Transverse colon (tissue), 4 donors: ENCODE results near the gene MT1E. TPM values are rescaled to one million over a fixed set of nuclear protein-coding genes. Genes with fewer than 3 reads are reported as not detected.
"Not testable (repeated sequence)": the region's sequence is repeated elsewhere in the genome, so short reads cannot be mapped to it uniquely, and the experiment has no call there.

Experiments used
- DNase-seq: peaks from one replicate; pipeline ENCODE4 v3.0.0-alpha.2; 2019
- H3K27ac ChIP-seq, 4 donors: fragments of 200-600 bp; sonication (generic); 2 replicates each; pipeline ENCODE4 v1.5.1; 2016 to 2018; ENCODE audit warnings: inconsistent platforms in 4 of 4
- H3K27me3 ChIP-seq: fragments of 200-600 bp; sonication (generic); 2 replicates; pipeline ENCODE4 v1.5.1; 2017; ENCODE audit warnings: inconsistent platforms
- H3K36me3 ChIP-seq, 4 donors: fragments of 200-600 bp; sonication (generic); 2 replicates each; pipeline ENCODE4 v1.5.1; 2017 to 2019; ENCODE audit warnings: inconsistent platforms in 4 of 4
- H3K4me1 ChIP-seq, 4 donors: fragments of 200-600 bp; sonication (generic); 2 replicates each; pipeline ENCODE4 v1.5.1; 2017 to 2020; ENCODE audit warnings: inconsistent platforms in 4 of 4
- H3K4me3 ChIP-seq, 4 donors: fragments of 200-600 bp; sonication (generic); 1 replicate in 1 of 4; 2 replicates in 3 of 4; pipeline versions ENCODE4 v1.5.1 to v1.6.1; 2017 to 2019; ENCODE audit warnings: inconsistent platforms in 4 of 4
- H3K9me3 ChIP-seq, 2 donors: fragments of 200-600 bp; sonication (generic); 2 replicates each; pipeline ENCODE4 v1.5.1; 2017 to 2019; ENCODE audit warnings: inconsistent platforms in 2 of 2
- EP300 ChIP-seq: sonication (generic); formaldehyde crosslinking; IDR thresholded peaks from one replicate; pipeline ENCODE4 v1.6.1; 2017; ENCODE audit warnings: antibody characterized with exemption, low read depth
- POLR2A ChIP-seq: fragments of 450-650 bp; IDR thresholded peaks from one replicate; pipeline ENCODE4 v1.6.1; 2016; ENCODE audit warnings: antibody characterized with exemption, mild to moderate bottlenecking, moderate library complexity
- POLR2AphosphoS5 ChIP-seq, 3 donors: sonication (generic); formaldehyde crosslinking; IDR thresholded peaks; one replicate each; pipeline ENCODE4 v1.6.1; 2016; ENCODE audit warnings: antibody characterized with exemption in 3 of 3
- WGBS, 2 donors: methylation state at CpG; one replicate each; pipeline ENCODE4 v1.1.5; 2018; ENCODE audit warnings: low coverage in 1 of 2; 5-methylcytosine and 5-hydroxymethylcytosine counted together
- in situ Hi-C, 4 donors: fragments of 200-750 bp; cut with MboI; loops; one replicate each; pipeline versions ENCODE4 v1.15.0 to v1.15.1; 2017; ENCODE audit warnings: low sequenced_read_pairs in 3 of 4, low pct_ligation_motif_present in 1 of 4, low pct_unique_long_range_greater_than_20kb in 1 of 4
- intact Hi-C: fragments of 100-400 bp; cut with DNase I; formaldehyde crosslinking; loops from one replicate; pipeline ENCODE4 v1.15.1; 2023; ENCODE audit warnings: low total_unique reads
- total RNA-seq, 4 donors: library from RNA; depleted of rRNA; stranded (reverse); fragments of >200 nt; gene quantifications; one replicate each; pipeline ENCODE4 v1.1.0, GENCODE V29; 2016
- TF ChIP-seq, protein P1 (sequence below), 5 experiments: fragments of 200-600 bp in 3 of 5; fragments of 450-650 bp in 2 of 5; sonication (generic) in 3 of 5; IDR thresholded peaks; 1 replicate in 2 of 5; 2 replicates in 3 of 5; pipeline ENCODE4 v1.5.1; 2016 to 2017; ENCODE audit warnings: antibody characterized with exemption in 5 of 5, inconsistent platforms in 3 of 5, mild to moderate bottlenecking in 2 of 5, moderate library complexity in 1 of 5

MT1E gene
- total RNA-seq, 4 donors from 2014 or later: 109 to 1,058 (median 257) TPM

DNA sequence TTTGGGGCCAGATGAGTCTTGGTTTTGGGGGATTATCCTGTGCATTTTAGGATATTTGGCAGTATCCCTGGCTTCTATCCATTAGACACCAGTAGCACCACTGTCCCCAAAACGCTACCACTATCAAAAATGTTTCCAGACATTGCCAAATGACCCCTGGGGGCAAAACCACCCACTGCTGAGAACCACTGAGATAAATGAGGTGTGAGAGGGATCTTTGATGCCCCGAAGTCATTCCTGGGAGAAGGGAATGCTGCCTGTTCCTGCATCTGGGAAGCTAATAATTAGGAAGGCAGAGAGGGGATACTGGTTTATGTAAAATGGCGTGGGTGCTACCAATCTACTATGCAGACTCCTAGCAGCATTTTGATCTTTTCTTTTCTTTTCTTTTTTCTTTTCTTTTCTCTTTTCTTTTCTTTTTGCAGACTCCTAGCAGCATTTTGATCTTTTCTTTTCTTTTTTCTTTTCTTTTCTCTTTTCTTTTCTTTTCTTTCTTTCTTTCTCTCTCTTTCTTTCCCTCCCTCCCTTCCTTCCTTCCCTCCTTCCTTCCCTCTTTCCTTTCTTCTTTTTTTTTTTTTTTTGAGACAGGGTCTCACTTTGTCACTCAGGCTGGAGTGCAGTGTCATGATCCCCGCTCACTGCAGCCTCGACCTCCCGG is 45.1 kb upstream of the MT1E start:
- DNase-seq: no peak
- no peak for TF ChIP-seq POLR2AphosphoS5 (IDR thresholded peaks at IDR 0.05)
- no peak for TF ChIP-seq EP300
- TF ChIP-seq, protein P1, sequence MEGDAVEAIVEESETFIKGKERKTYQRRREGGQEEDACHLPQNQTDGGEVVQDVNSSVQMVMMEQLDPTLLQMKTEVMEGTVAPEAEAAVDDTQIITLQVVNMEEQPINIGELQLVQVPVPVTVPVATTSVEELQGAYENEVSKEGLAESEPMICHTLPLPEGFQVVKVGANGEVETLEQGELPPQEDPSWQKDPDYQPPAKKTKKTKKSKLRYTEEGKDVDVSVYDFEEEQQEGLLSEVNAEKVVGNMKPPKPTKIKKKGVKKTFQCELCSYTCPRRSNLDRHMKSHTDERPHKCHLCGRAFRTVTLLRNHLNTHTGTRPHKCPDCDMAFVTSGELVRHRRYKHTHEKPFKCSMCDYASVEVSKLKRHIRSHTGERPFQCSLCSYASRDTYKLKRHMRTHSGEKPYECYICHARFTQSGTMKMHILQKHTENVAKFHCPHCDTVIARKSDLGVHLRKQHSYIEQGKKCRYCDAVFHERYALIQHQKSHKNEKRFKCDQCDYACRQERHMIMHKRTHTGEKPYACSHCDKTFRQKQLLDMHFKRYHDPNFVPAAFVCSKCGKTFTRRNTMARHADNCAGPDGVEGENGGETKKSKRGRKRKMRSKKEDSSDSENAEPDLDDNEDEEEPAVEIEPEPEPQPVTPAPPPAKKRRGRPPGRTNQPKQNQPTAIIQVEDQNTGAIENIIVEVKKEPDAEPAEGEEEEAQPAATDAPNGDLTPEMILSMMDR (IDR thresholded peaks at IDR 0.05): no peak
- TF ChIP-seq POLR2A: no peak
- H3K27ac ChIP-seq: no peak overlapping the region
- intact Hi-C loops (no loop called here), in situ Hi-C loops (loop anchor here in 1 of 4 donors (10.0 kb wide), 1 partner anchor 124 kb away; no protein-coding TSS in a partner anchor)
- H3K36me3 ChIP-seq: no peaks in the 10 kb centered on the region
- H3K9me3 ChIP-seq: no peaks in the 10 kb centered on the region
- no peaks in the 10 kb centered on the region for H3K27me3 ChIP-seq
- H3K4me1 ChIP-seq: no peaks in the 10 kb centered on the region
- no peak overlapping the region for H3K4me3 ChIP-seq
- WGBS, 2 donors: 80% methylated on average over 6 of the region's 6 CpGs; no CpG with 5 or more reads in 1 of the 2 donors

DNA sequence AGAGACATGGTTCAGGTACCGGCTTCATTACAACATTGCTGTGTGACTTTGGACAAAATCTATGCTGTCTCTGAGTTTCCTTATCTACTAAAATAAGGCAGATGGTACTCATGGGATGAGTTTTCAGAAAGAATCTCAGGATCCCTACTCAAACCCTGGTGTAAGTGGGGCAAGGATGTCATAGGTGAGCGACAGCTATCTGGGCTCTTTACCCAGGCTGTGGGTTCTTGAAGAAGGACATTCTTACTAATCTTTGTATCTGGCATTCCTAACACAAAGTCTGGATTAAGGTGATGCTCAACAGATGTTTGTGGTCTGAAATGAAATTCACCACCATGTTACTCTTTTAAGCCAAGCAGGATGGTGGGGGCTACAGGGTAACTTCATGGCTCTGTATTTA is 42.7 kb upstream of the MT1E start:
- 100% methylated on average over 1 to 2 of the region's 2 CpGs for WGBS, 2 donors

DNA sequence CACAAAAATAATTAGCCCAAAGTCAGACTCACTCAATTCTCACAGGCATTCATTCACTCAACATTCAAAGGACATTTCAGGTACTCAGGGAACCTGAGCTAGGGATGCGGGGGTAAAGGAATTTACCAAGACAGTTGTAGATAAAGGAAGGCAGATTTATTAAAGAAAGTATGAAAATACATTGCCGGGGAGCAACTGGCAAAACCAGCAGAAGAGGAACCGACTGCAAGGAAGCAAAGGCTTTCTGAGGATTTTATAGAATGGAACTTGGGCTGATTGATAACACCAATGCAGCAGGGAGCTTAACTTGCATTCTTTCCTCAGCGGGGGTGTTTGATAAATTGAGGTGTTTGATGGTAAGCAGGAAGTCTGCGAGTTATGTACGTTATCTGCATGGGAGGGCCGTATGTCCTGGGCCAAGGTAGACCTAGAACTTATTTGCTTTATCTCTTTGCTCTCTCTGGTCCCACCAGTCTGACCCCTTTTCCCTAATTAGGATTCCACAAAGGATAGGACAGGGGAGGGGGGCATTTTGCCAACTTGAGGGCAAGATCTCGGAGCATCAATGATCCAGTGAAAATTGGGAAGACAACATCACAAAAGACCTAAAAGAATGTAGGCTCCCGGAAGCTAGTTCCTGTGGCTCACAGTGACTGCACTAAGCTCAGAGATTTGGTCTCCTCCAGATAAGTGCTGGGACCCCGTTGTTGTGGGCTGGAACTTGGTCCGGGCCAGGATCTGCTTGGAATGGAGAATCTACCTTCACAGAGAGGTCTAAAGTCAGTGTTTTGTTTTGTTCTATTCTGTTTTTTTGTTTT is 42.0 kb upstream of the MT1E start:
- WGBS, 2 donors: 69 to 80% methylated on average over 8 to 10 of the region's 11 CpGs
- Histone ChIP-seq H3K27ac (no peak overlapping the region), H3K4me1 (no peaks in the 10 kb centered on the region), H3K36me3 (no peaks in the 10 kb centered on the region), H3K9me3 (no peaks in the 10 kb centered on the region), H3K27me3 (peaks cover 16% of the 10 kb centered on the region), H3K4me3 (no peak overlapping the region)
- TF ChIP-seq EP300: no peak
- no peak for TF ChIP-seq POLR2A
- no peak for TF ChIP-seq POLR2AphosphoS5 (IDR thresholded peaks at IDR 0.05)
- TF ChIP-seq, protein P1 (IDR thresholded peaks at IDR 0.05): no peak
- intact Hi-C loops (no loop called here), in situ Hi-C loops (loop anchor here in 1 of 4 donors (10.0 kb wide), 1 partner anchor 121 kb away; no protein-coding TSS in a partner anchor)
- no peak for DNase-seq

More for the DNA sequence above, 42.7 kb upstream of the MT1E start:
- H3K4me3 ChIP-seq, intact Hi-C loops, H3K27ac ChIP-seq, H3K36me3 ChIP-seq, H3K9me3 ChIP-seq, DNase-seq, H3K27me3 ChIP-seq, H3K4me1 ChIP-seq: not testable (repeated sequence)
- in situ Hi-C loops: loop anchor here in 1 of 4 donors (10.0 kb wide), 1 partner anchor 122 kb away; no protein-coding TSS in a partner anchor

DNA sequence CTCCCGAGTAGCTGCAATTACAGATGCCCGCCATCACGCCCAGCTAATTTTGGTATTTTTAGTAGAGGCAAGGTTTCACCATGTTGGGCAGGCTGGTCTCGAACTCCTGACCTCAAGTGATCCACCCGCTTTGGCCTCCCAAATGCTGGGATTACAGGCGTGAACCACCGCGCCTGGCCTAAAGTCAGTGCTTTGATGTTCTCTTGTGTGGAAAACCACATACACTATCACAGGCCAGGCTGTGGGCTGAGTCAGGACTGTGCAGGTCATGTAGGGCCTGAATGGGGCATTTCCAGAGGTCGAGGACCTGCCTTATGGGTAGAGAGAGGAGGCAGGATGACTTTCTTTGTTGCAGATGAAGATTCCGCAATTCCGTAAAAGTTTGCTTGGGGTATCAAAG is 41.3 kb upstream of the MT1E start:
- H3K4me3 ChIP-seq: no peak overlapping the region
- no peak for DNase-seq
- H3K4me1 ChIP-seq: peaks cover 0 to 6% (median 3%) of the 10 kb centered on the region in 4 donors
- no peaks in the 10 kb centered on the region for H3K36me3 ChIP-seq
- in situ Hi-C loops: loop anchor here in 1 of 4 donors (10.0 kb wide), 1 partner anchor 121 kb away; no protein-coding TSS in a partner anchor
- H3K9me3 ChIP-seq: no peaks in the 10 kb centered on the region
- H3K27ac ChIP-seq: no peak overlapping the region
- H3K27me3 ChIP-seq: peaks cover 23% of the 10 kb centered on the region
- WGBS, 2 donors: 90 to 100% methylated on average over 3 to 11 of the region's 11 CpGs
- TF ChIP-seq POLR2AphosphoS5 (IDR thresholded peaks at IDR 0.05) (no peak), POLR2A (no peak), EP300 (no peak)
- TF ChIP-seq, protein P1 (IDR thresholded peaks at IDR 0.05): no peak
- intact Hi-C loops: no loop called here
